Astrocyte of the cerebellum (primary cell): ENCODE data around the gene DPY19L3.

Source experiments
- DNase-seq: peaks from one replicate; pipeline ENCODE4 v3.0.0-alpha.2; 2011; ENCODE audit warnings: low read depth
- H3K4me3 ChIP-seq: 2 replicates; pipeline ENCODE4 v1.5.1; 2011; ENCODE audit warnings: mild to moderate bottlenecking, low read depth, low read length, moderate library complexity
- CTCF ChIP-seq: IDR thresholded peaks from 2 replicates; pipeline ENCODE4 v1.5.1; 2012; ENCODE audit warnings: low read length, low read depth, moderate library complexity, mild to moderate bottlenecking; ENCODE audit errors: missing control alignments
- in situ Hi-C: cut with HindIII; loops from 2 replicates; pipeline ENCODE4 v1.10.0; 2017; ENCODE audit warnings: low sequenced_read_pairs

The DPY19L3 gene

GRCh38 chr19:32522967-32523366 lies 117.4 kb downstream of the DPY19L3 start:
- TF ChIP-seq CTCF = no peak
- DNase-seq = no peak
- in situ Hi-C loops = no loop called here
- H3K4me3 ChIP-seq = no peak overlapping the region

- DNase-seq = no peak
- no peak for TF ChIP-seq CTCF
- no peak overlapping the region for H3K4me3 ChIP-seq
- in situ Hi-C loops = no loop called here
Measured at GRCh38 chr19:32526895-32527294, 121.3 kb downstream of the DPY19L3 start.

- TF ChIP-seq CTCF = no peak
- in situ Hi-C loops = no loop called here
- no peak for DNase-seq
- no peak overlapping the region for H3K4me3 ChIP-seq
Measured at GRCh38 chr19:32530773-32531172, 125.2 kb downstream of the DPY19L3 start.

GRCh38 chr19:32532233-32532632 lies 126.7 kb downstream of the DPY19L3 start:
- no peak for TF ChIP-seq CTCF
- H3K4me3 ChIP-seq = no peak overlapping the region
- DNase-seq = no peak
- in situ Hi-C loops = no loop called here
